ENCODE measurements around the gene TRPM6. TPM values are rescaled to one million over a fixed set of nuclear protein-coding genes. Genes with fewer than 3 reads are reported as not detected.
A peak's percentile ranks its signal among the peaks of the same experiment; 100 is the strongest.
"Not testable (repeated sequence)": the region's sequence is repeated elsewhere in the genome, so short reads cannot be mapped to it uniquely, and the experiment has no call there.

TRPM6 gene
- under 1 TPM; 0.10 to 0.31 TPM for polyA plus RNA-seq

DNA sequence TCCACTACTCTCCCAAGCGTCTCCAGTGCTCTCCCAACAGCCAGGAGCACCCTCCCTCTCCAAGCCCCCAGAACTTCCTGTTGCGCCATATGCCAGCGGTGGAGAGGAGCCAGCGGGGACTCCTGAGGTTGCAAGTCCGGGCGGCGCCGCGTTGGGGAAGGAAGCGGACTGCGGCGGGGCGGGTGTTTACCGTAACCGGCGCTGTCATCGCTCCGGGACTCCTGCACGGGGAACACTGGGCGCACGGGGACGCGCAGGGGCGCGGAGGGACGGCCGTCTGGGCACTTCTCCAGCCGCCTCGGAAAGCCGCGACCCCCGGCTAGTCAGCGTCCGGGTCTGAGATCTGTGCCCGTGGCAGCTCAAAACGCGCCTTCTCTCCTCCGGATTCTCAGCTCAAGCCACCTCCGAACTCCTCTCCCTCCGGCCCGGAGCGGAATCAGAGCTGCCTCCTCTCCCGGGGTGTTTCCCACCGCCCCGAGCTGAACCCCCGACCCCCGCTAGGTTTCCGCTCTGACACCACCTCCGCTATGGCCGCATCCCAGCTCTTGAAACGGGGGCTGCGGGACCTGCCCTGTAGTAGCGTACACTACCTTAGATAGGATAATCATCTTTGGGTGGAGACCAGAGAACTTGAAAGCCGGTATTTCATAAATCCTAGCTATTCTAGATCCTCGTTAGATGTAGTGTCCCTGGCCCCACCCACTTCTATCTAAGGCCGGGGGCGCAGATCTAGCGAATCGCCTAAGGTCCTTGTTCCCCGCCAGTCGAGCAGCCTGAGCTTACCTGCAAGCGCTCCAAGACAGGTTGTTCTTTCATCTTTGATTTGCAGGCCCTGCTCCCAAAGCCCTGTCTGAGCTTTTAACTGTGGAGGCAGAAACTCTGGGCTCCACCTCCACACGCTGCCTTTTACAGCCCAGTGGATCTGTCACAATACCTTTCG lies at the start of gene TRPM6:
Gene TRPM6, minus strand, starts transcription at position 881 of the 940 bp plus-strand sequence. Its CDS starts 65 bp downstream, at position 816.
- Histone ChIP-seq H3K27ac (ENCODE audit: low read depth in 2 of 2, low read length in 1 of 2) (peak within 1 kb of the TSS; percentile 57 to 81), H3K27me3 (ENCODE audit: control insufficient read depth in 1 of 2, insufficient read depth in 2 of 2, low read length in 2 of 2) (no peaks in the 10 kb centered on the region), H3K36me3 (ENCODE audit: control insufficient read depth in 2 of 2, insufficient read depth in 2 of 2, low read length in 1 of 2) (no peaks in the 10 kb centered on the region), H3K4me3 (ENCODE audit: low read depth in 1 of 2, low read length in 2 of 2) (peak within 1 kb of the TSS; percentile 55 to 64), H3K9me3 (ENCODE audit: control insufficient read depth in 2 of 2, insufficient read depth in 1 of 2, low read depth in 1 of 2, low read length in 1 of 2) (no peaks in the 10 kb centered on the region), H3K4me1 (ENCODE audit: control insufficient read depth in 2 of 2, insufficient read depth in 2 of 2, low read length in 1 of 2) (no peaks in the 10 kb centered on the region)
- WGBS, 2 donors: 3% methylated on average over 64 of the region's 64 CpGs

DNA sequence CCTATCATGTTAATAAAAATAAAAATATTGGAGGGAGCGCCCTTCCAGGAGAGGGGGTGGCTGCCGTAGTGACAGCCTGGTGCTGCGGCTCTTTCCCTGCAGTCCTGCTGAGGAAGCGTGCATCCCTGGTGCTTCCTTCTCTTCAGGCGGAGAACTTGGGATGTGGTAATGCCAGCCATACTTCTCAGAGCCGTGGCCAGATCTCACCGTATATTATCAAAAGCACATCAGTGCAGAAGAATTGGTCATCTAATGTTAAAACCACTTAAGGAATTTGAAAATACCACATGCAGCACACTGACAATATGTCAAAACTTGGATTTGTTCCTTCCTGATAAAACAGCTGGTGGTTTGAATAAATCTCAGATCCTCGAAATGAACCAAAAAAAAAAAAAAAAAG lies 47.3 kb upstream of the TRPM6 start:
- Histone ChIP-seq H3K36me3 (ENCODE audit: control insufficient read depth in 2 of 2, insufficient read depth in 2 of 2, low read length in 1 of 2) (no peaks in the 10 kb centered on the region), H3K4me1 (ENCODE audit: control insufficient read depth in 2 of 2, insufficient read depth in 2 of 2, low read length in 1 of 2) (no peaks in the 10 kb centered on the region), H3K4me3 (ENCODE audit: low read depth in 1 of 2, low read length in 2 of 2) (no peak overlapping the region), H3K27me3 (ENCODE audit: control insufficient read depth in 1 of 2, insufficient read depth in 2 of 2, low read length in 2 of 2) (no peaks in the 10 kb centered on the region), H3K9me3 (ENCODE audit: control insufficient read depth in 2 of 2, insufficient read depth in 1 of 2, low read depth in 1 of 2, low read length in 1 of 2) (no peaks in the 10 kb centered on the region), H3K27ac (ENCODE audit: low read depth in 2 of 2, low read length in 1 of 2) (no peak overlapping the region)
- 78 to 79% methylated on average over 8 of the region's 8 CpGs for WGBS, 2 donors

- Histone ChIP-seq H3K4me3 (ENCODE audit: low read depth in 1 of 2, low read length in 2 of 2) (no peak overlapping the region), H3K9me3 (ENCODE audit: control insufficient read depth in 2 of 2, insufficient read depth in 1 of 2, low read depth in 1 of 2, low read length in 1 of 2) (no peaks in the 10 kb centered on the region), H3K36me3 (ENCODE audit: control insufficient read depth in 2 of 2, insufficient read depth in 2 of 2, low read length in 1 of 2) (no peaks in the 10 kb centered on the region), H3K27ac (ENCODE audit: low read depth in 2 of 2, low read length in 1 of 2) (no peak overlapping the region), H3K27me3 (ENCODE audit: control insufficient read depth in 1 of 2, insufficient read depth in 2 of 2, low read length in 2 of 2) (no peaks in the 10 kb centered on the region), H3K4me1 (ENCODE audit: control insufficient read depth in 2 of 2, insufficient read depth in 2 of 2, low read length in 1 of 2) (no peaks in the 10 kb centered on the region)
- 86 to 90% methylated on average over 1 of the region's 1 CpG for WGBS, 2 donors
Observed at GRCh38 chr9:74921737-74922136, 34.0 kb upstream of the TRPM6 start.

DNA sequence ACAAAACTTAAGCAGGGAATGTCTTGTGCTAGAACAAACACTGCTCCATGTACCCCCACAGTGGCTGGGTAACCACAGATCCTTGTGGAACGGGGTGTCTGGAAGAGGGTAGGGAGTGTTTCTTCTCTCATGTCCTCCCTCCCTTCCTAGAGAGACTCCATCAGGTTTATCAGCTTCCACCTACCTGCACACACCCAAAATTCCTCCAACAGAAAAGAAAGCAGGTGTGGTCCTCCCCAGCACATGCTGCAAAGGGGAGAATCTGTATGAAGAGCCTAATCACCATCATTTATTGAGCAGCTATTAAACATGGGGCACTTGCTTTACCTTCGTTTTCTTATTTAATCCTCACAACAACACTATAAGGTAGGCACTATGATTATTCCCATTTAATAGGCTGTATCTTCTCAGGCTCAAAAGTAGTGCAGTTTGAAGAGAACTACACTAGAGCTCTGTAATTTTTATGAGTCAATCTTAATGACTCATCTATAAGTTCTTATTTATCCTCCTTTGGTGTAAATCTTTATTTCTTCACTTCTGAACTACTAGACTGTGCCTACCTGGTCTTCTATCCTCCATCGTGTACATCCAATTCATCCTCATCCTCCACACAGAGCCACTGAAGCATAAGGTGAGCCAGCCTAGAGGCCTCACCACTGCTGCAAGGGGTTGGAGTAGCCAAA lies 33.4 kb upstream of the TRPM6 start:
- 67 to 72% methylated on average over 3 of the region's 3 CpGs for WGBS, 2 donors
- H3K27ac ChIP-seq (ENCODE audit: low read depth in 2 of 2, low read length in 1 of 2): no peak overlapping the region
- no peak overlapping the region for H3K4me3 ChIP-seq (ENCODE audit: low read depth in 1 of 2, low read length in 2 of 2)
- H3K9me3 ChIP-seq (ENCODE audit: control insufficient read depth in 2 of 2, insufficient read depth in 1 of 2, low read depth in 1 of 2, low read length in 1 of 2): no peaks in the 10 kb centered on the region
- H3K4me1 ChIP-seq (ENCODE audit: control insufficient read depth in 2 of 2, insufficient read depth in 2 of 2, low read length in 1 of 2): no peaks in the 10 kb centered on the region
- H3K36me3 ChIP-seq (ENCODE audit: control insufficient read depth in 2 of 2, insufficient read depth in 2 of 2, low read length in 1 of 2): no peaks in the 10 kb centered on the region
- no peaks in the 10 kb centered on the region for H3K27me3 ChIP-seq (ENCODE audit: control insufficient read depth in 1 of 2, insufficient read depth in 2 of 2, low read length in 2 of 2)

- no peaks in the 10 kb centered on the region for H3K36me3 ChIP-seq (ENCODE audit: control insufficient read depth in 2 of 2, insufficient read depth in 2 of 2, low read length in 1 of 2)
- no peak overlapping the region for H3K27ac ChIP-seq (ENCODE audit: low read depth in 2 of 2, low read length in 1 of 2)
- no peak overlapping the region for H3K4me3 ChIP-seq (ENCODE audit: low read depth in 1 of 2, low read length in 2 of 2)
- WGBS, 2 donors: 95 to 96% methylated on average over 2 of the region's 2 CpGs
- no peaks in the 10 kb centered on the region for H3K9me3 ChIP-seq (ENCODE audit: control insufficient read depth in 2 of 2, insufficient read depth in 1 of 2, low read depth in 1 of 2, low read length in 1 of 2)
- H3K4me1 ChIP-seq (ENCODE audit: control insufficient read depth in 2 of 2, insufficient read depth in 2 of 2, low read length in 1 of 2): no peaks in the 10 kb centered on the region
- H3K27me3 ChIP-seq (ENCODE audit: control insufficient read depth in 1 of 2, insufficient read depth in 2 of 2, low read length in 2 of 2): no peaks in the 10 kb centered on the region
Observed at GRCh38 chr9:74910036-74910435, 22.3 kb upstream of the TRPM6 start.

GRCh38 chr9:74908665-74909064 lies 20.9 kb upstream of the TRPM6 start:
- WGBS, 2 donors: 69 to 81% methylated on average over 4 of the region's 4 CpGs
- H3K27ac ChIP-seq (ENCODE audit: low read depth in 2 of 2, low read length in 1 of 2): no peak overlapping the region
- H3K4me1 ChIP-seq (ENCODE audit: control insufficient read depth in 2 of 2, insufficient read depth in 2 of 2, low read length in 1 of 2): no peaks in the 10 kb centered on the region
- no peak overlapping the region for H3K4me3 ChIP-seq (ENCODE audit: low read depth in 1 of 2, low read length in 2 of 2)
- no peaks in the 10 kb centered on the region for H3K36me3 ChIP-seq (ENCODE audit: control insufficient read depth in 2 of 2, insufficient read depth in 2 of 2, low read length in 1 of 2)
- H3K9me3 ChIP-seq (ENCODE audit: control insufficient read depth in 2 of 2, insufficient read depth in 1 of 2, low read depth in 1 of 2, low read length in 1 of 2): peaks cover 0 to 2% of the 10 kb centered on the region in 2 donors
- H3K27me3 ChIP-seq (ENCODE audit: control insufficient read depth in 1 of 2, insufficient read depth in 2 of 2, low read length in 2 of 2): no peaks in the 10 kb centered on the region

- no peaks in the 10 kb centered on the region for H3K36me3 ChIP-seq (ENCODE audit: control insufficient read depth in 2 of 2, insufficient read depth in 2 of 2, low read length in 1 of 2)
- H3K4me3 ChIP-seq (ENCODE audit: low read depth in 1 of 2, low read length in 2 of 2): no peak overlapping the region
- H3K9me3 ChIP-seq (ENCODE audit: control insufficient read depth in 2 of 2, insufficient read depth in 1 of 2, low read depth in 1 of 2, low read length in 1 of 2): peaks cover 0 to 2% of the 10 kb centered on the region in 2 donors
- no peaks in the 10 kb centered on the region for H3K4me1 ChIP-seq (ENCODE audit: control insufficient read depth in 2 of 2, insufficient read depth in 2 of 2, low read length in 1 of 2)
- no peaks in the 10 kb centered on the region for H3K27me3 ChIP-seq (ENCODE audit: control insufficient read depth in 1 of 2, insufficient read depth in 2 of 2, low read length in 2 of 2)
- H3K27ac ChIP-seq (ENCODE audit: low read depth in 2 of 2, low read length in 1 of 2): no peak overlapping the region
- WGBS, 2 donors: 51 to 65% methylated on average over 3 of the region's 3 CpGs
Observed at GRCh38 chr9:74907085-74907484, 19.4 kb upstream of the TRPM6 start.

GRCh38 chr9:74901001-74901400 lies 13.3 kb upstream of the TRPM6 start:
- no peaks in the 10 kb centered on the region for H3K27me3 ChIP-seq (ENCODE audit: control insufficient read depth in 1 of 2, insufficient read depth in 2 of 2, low read length in 2 of 2)
- no peak overlapping the region for H3K4me3 ChIP-seq (ENCODE audit: low read depth in 1 of 2, low read length in 2 of 2)
- H3K9me3 ChIP-seq (ENCODE audit: control insufficient read depth in 2 of 2, insufficient read depth in 1 of 2, low read depth in 1 of 2, low read length in 1 of 2): peaks cover 0 to 2% of the 10 kb centered on the region in 2 donors
- H3K27ac ChIP-seq (ENCODE audit: low read depth in 2 of 2, low read length in 1 of 2): no peak overlapping the region
- no peaks in the 10 kb centered on the region for H3K36me3 ChIP-seq (ENCODE audit: control insufficient read depth in 2 of 2, insufficient read depth in 2 of 2, low read length in 1 of 2)
- no peaks in the 10 kb centered on the region for H3K4me1 ChIP-seq (ENCODE audit: control insufficient read depth in 2 of 2, insufficient read depth in 2 of 2, low read length in 1 of 2)

DNA sequence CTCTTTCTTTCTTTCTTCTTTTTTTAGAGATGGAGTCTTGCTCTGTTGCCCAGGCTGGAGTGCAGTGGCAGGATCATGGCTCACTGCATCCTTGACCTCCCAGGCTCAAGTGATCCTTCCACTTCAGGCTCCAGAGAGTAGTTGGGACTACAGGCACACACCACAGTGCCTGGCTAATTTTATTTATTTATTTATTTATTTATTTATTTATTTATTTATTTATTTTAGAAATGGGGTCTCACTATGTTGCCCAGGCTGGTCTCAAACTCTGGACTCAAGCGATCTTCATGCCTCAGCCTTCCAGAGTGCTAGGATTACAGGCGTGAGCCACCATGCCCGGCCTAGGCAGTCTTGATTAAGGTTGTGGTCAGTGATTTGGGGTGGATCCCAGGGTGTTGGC lies 728 bp upstream of the TRPM6 start:
- not testable (repeated sequence) for H3K36me3 ChIP-seq (ENCODE audit: control insufficient read depth in 2 of 2, insufficient read depth in 2 of 2, low read length in 1 of 2); H3K4me1 ChIP-seq (ENCODE audit: control insufficient read depth in 2 of 2, insufficient read depth in 2 of 2, low read length in 1 of 2); H3K4me3 ChIP-seq (ENCODE audit: low read depth in 1 of 2, low read length in 2 of 2); H3K27me3 ChIP-seq (ENCODE audit: control insufficient read depth in 1 of 2, insufficient read depth in 2 of 2, low read length in 2 of 2); H3K27ac ChIP-seq (ENCODE audit: low read depth in 2 of 2, low read length in 1 of 2); H3K9me3 ChIP-seq (ENCODE audit: control insufficient read depth in 2 of 2, insufficient read depth in 1 of 2, low read depth in 1 of 2, low read length in 1 of 2)
- 90 to 91% methylated on average over 3 of the region's 3 CpGs for WGBS, 2 donors

Measured in esophagus (tissue), 2 donors.